H1 (cell line): ENCODE measurements around the gene ABHD8. TPM values are rescaled to one million over a fixed set of nuclear protein-coding genes. Genes with fewer than 3 reads are reported as not detected.

ENCODE experiments used
- CTCF ChIA-PET: fragments of 300-600 bp; sonication (Branson Sonifier 250); formaldehyde crosslinking; loops from one replicate; lab custom pipeline; 2021; ENCODE audit not compliant: partially characterized antibody; lab: Charles Lee
- POLR2A ChIA-PET: fragments of 300-600 bp; sonication (Branson Sonifier 250); formaldehyde crosslinking; loops from one replicate; lab custom pipeline; 2021; ENCODE audit warnings: inconsistent platforms; ENCODE audit not compliant: partially characterized antibody; lab: Charles Lee
- DNase-seq, 2 experiments: peaks; one replicate each; pipeline versions ENCODE4 v3.0.0 to v3.0.0-alpha.2; 2010 to 2022; ENCODE audit warnings: low spot score in 2 of 2, low read depth in 1 of 2, mixed read lengths in 1 of 2
- FAIRE-seq: peaks from 2 replicates; lab custom pipeline; 2011; peaks lifted over from hg19 to GRCh38; lab: Jason Lieb, UNC
- H2AFZ ChIP-seq: 2 replicates; pipeline ENCODE4 v1.8.1; 2012; ENCODE audit warnings: low read length, inconsistent platforms
- H2AK5ac ChIP-seq: 2 replicates; pipeline ENCODE4 v1.6.1; 2013; ENCODE audit warnings: low read depth, low read length
- H2BK120ac ChIP-seq: replicated peaks from 2 replicates; pipeline ENCODE3; 2013; ENCODE audit warnings: low read depth, low read length, inconsistent platforms
- H2BK12ac ChIP-seq: 2 replicates; pipeline ENCODE4 v1.6.1; 2013; ENCODE audit warnings: low read depth, low read length
- H2BK15ac ChIP-seq: 2 replicates; pipeline ENCODE4 v1.6.1; 2013; ENCODE audit warnings: low read length
- H2BK20ac ChIP-seq: 2 replicates; pipeline ENCODE4 v1.6.1; 2013; ENCODE audit warnings: low read length
- H2BK5ac ChIP-seq: 2 replicates; pipeline ENCODE4 v1.6.1; 2013; ENCODE audit warnings: low read depth, low read length
- H3K14ac ChIP-seq: 2 replicates; pipeline ENCODE4 v1.6.1; 2013; ENCODE audit warnings: inconsistent platforms; ENCODE audit not compliant: insufficient read length
- H3K18ac ChIP-seq: 2 replicates; pipeline ENCODE4 v1.6.1; 2013; ENCODE audit warnings: low read length; ENCODE audit errors: extremely low read depth
- H3K23ac ChIP-seq: 2 replicates; pipeline ENCODE4 v1.6.1; 2013; ENCODE audit warnings: inconsistent platforms; ENCODE audit not compliant: insufficient read length
- H3K23me2 ChIP-seq: 2 replicates; pipeline ENCODE4 v1.6.1; 2013; ENCODE audit warnings: low read depth, low read length
- H3K27ac ChIP-seq: 2 replicates; pipeline ENCODE4 v1.6.1; 2011; ENCODE audit warnings: low read depth, low read length, inconsistent platforms
- H3K27me3 ChIP-seq, 4 experiments: replicated peaks in 1 of 4; 1 replicate in 1 of 4; 2 replicates in 3 of 4; pipeline versions ENCODE4 v1.6.1 to v1.8.1; 2011 to 2013; ENCODE audit warnings: low read length in 3 of 4, mild to moderate bottlenecking in 3 of 4, inconsistent platforms in 2 of 4, mixed read lengths in 2 of 4, moderate library complexity in 1 of 4; ENCODE audit not compliant: control insufficient read depth in 3 of 4, insufficient read depth in 3 of 4; ENCODE audit errors: extremely low read depth in 1 of 4
- H3K36me3 ChIP-seq, 4 experiments: 2 replicates each; pipeline versions ENCODE4 v1.6.1 to v1.8.1; 2011 to 2013; ENCODE audit warnings: mild to moderate bottlenecking in 4 of 4, low read length in 3 of 4, moderate library complexity in 2 of 4, control low read depth in 1 of 4, inconsistent platforms in 1 of 4; ENCODE audit not compliant: insufficient read depth in 4 of 4, control insufficient read depth in 2 of 4
- H3K4ac ChIP-seq: replicated peaks from 2 replicates; pipeline ENCODE3; 2013; ENCODE audit warnings: low read length, low read depth, mixed read lengths, inconsistent platforms; ENCODE audit not compliant: insufficient read length
- H3K4me1 ChIP-seq, 4 experiments: replicated peaks in 1 of 4; 1 replicate in 1 of 4; 2 replicates in 3 of 4; pipeline versions ENCODE4 v1.6.1 to v1.8.1; 2011 to 2013; ENCODE audit warnings: low read length in 3 of 4, inconsistent platforms in 2 of 4, mixed read lengths in 1 of 4; ENCODE audit not compliant: insufficient read depth in 4 of 4, control insufficient read depth in 3 of 4
- H3K4me2 ChIP-seq, 2 experiments: 2 replicates each; pipeline versions ENCODE4 v1.6.1 to v1.8.1; 2011 to 2013; ENCODE audit warnings: low read depth in 2 of 2, low read length in 2 of 2, control low read depth in 1 of 2, inconsistent platforms in 1 of 2, mild to moderate bottlenecking in 1 of 2; ENCODE audit not compliant: insufficient read depth in 1 of 2
- H3K4me3 ChIP-seq, 4 experiments: fragments of 200-600, 300-600 bp in 1 of 4; sonication (generic), shearing (Covaris generic), sonication (Bioruptor Twin) in 1 of 4; 2 replicates each; pipeline versions ENCODE4 v1.5.1 to v1.8.1; 2011 to 2016; ENCODE audit warnings: low read length in 4 of 4, low read depth in 3 of 4, control low read depth in 2 of 4, inconsistent platforms in 2 of 4, mild to moderate bottlenecking in 2 of 4, mixed read lengths in 1 of 4, moderate library complexity in 1 of 4; ENCODE audit not compliant: insufficient read depth in 2 of 4; ENCODE audit errors: extremely low read depth in 1 of 4
- H3K56ac ChIP-seq: replicated peaks from 2 replicates; pipeline ENCODE3; 2013; ENCODE audit warnings: low read depth, mild to moderate bottlenecking, mixed read lengths, low read length, inconsistent platforms; ENCODE audit not compliant: insufficient read length
- H3K79me1 ChIP-seq: 2 replicates; pipeline ENCODE4 v1.6.1; 2013; ENCODE audit warnings: low read depth, low read length, control low read depth
- H3K79me2 ChIP-seq, 2 experiments: 2 replicates each; pipeline versions ENCODE4 v1.6.1 to v1.8.1; 2012 to 2013; ENCODE audit warnings: low read length in 2 of 2, mild to moderate bottlenecking in 2 of 2, inconsistent platforms in 1 of 2; ENCODE audit not compliant: insufficient read depth in 2 of 2, control insufficient read depth in 1 of 2
- H3K9ac ChIP-seq, 4 experiments: replicated peaks in 1 of 4; 1 replicate in 1 of 4; 2 replicates in 3 of 4; pipeline versions ENCODE4 v1.6.1 to v1.8.1; 2011 to 2013; ENCODE audit warnings: low read depth in 3 of 4, low read length in 3 of 4, control low read depth in 2 of 4, mild to moderate bottlenecking in 2 of 4, moderate library complexity in 2 of 4, inconsistent platforms in 1 of 4; ENCODE audit errors: extremely low read depth in 1 of 4
- H3K9me3 ChIP-seq, 2 experiments: 2 replicates each; pipeline versions ENCODE4 v1.6.1 to v1.8.1; 2012 to 2013; ENCODE audit warnings: mild to moderate bottlenecking in 2 of 2, moderate library complexity in 2 of 2, control low read depth in 1 of 2, inconsistent platforms in 1 of 2, low read depth in 1 of 2, low read length in 1 of 2, mixed read lengths in 1 of 2; ENCODE audit not compliant: insufficient read depth in 2 of 2
- H4K20me1 ChIP-seq, 2 experiments: replicated peaks in 1 of 2; 2 replicates each; pipeline versions ENCODE3 to v1.8.1; 2011 to 2013; ENCODE audit warnings: inconsistent platforms in 2 of 2, low read length in 2 of 2, mild to moderate bottlenecking in 1 of 2; ENCODE audit not compliant: insufficient read depth in 2 of 2, control insufficient read depth in 1 of 2
- H4K5ac ChIP-seq: 2 replicates; pipeline ENCODE4 v1.6.1; 2013; ENCODE audit warnings: low read length, low read depth, mixed read lengths, inconsistent platforms; ENCODE audit not compliant: insufficient read length
- H4K8ac ChIP-seq: 2 replicates; pipeline ENCODE4 v1.8.0; 2013; ENCODE audit warnings: mild to moderate bottlenecking, moderate library complexity, low read length, inconsistent platforms; ENCODE audit not compliant: insufficient read depth; ENCODE audit errors: extremely low read depth
- H4K91ac ChIP-seq: replicated peaks from 2 replicates; pipeline ENCODE3; 2013; ENCODE audit warnings: low read length, mixed read lengths, inconsistent platforms; ENCODE audit not compliant: insufficient read length
- EP300 ChIP-seq, 2 experiments: IDR thresholded peaks; 1 replicate in 1 of 2; 2 replicates in 1 of 2; pipeline ENCODE4 v1.6.1; 2011 to 2012; ENCODE audit warnings: low read depth in 2 of 2, low read length in 2 of 2, mild to moderate bottlenecking in 2 of 2, borderline replicate concordance in 1 of 2, inconsistent platforms in 1 of 2, moderate library complexity in 1 of 2
- KDM1A ChIP-seq: fragments of 200-600, 300-600 bp; sonication (generic); IDR thresholded peaks from 2 replicates; pipeline ENCODE4 v1.7.1; 2016; ENCODE audit warnings: mild to moderate bottlenecking, low read length, borderline replicate concordance
- NANOG ChIP-seq: IDR thresholded peaks from 2 replicates; pipeline ENCODE4 v1.6.1; 2011; ENCODE audit warnings: low read length, low read depth, mild to moderate bottlenecking, inconsistent platforms; ENCODE audit not compliant: insufficient read depth, poor library complexity, severe bottlenecking
- POLR2A ChIP-seq, 2 experiments: IDR thresholded peaks; 1 replicate in 1 of 2; 2 replicates in 1 of 2; pipeline ENCODE4 v1.6.1; 2011; ENCODE audit warnings: low read depth in 2 of 2, low read length in 2 of 2, mild to moderate bottlenecking in 2 of 2; ENCODE audit errors: control extremely low read depth in 1 of 2
- RAD21 ChIP-seq, 2 experiments: IDR thresholded peaks in 1 of 2; conservative IDR thresholded peaks in 1 of 2; 2 replicates each; pipeline ENCODE4 v1.6.1; 2011; ENCODE audit warnings: low read depth in 2 of 2, low read length in 2 of 2, improper control_type of control experiment in 1 of 2, inconsistent platforms in 1 of 2, mild to moderate bottlenecking in 1 of 2, moderate library complexity in 1 of 2
- RBBP5 ChIP-seq: IDR thresholded peaks from 2 replicates; pipeline ENCODE4 v1.7.1; 2012; ENCODE audit warnings: low read depth, mild to moderate bottlenecking, inconsistent platforms, low read length, moderate library complexity, borderline replicate concordance
- TAF1 ChIP-seq: IDR thresholded peaks from 2 replicates; pipeline ENCODE4 v1.6.1; 2011; ENCODE audit warnings: mild to moderate bottlenecking, low read depth, low read length
- TBP ChIP-seq: IDR thresholded peaks from 2 replicates; pipeline ENCODE4 v1.6.1; 2011; ENCODE audit warnings: low read depth, low read length, improper control_type of control experiment
- TEAD4 ChIP-seq: IDR thresholded peaks from 2 replicates; pipeline ENCODE4 v1.6.1; 2012; ENCODE audit warnings: low read depth, low read length, inconsistent platforms, mixed read lengths
- WGBS, 2 experiments: shearing (Covaris generic) in 1 of 2; methylation state at CpG; one replicate each; pipeline versions ENCODE4 v1.1.6 to v1.1.7; 2013 to 2015; ENCODE audit warnings: low lambda C conversion rate in 2 of 2, mixed read lengths in 2 of 2, inconsistent platforms in 1 of 2, low coverage in 1 of 2, missing lambda C conversion rate in 1 of 2; ENCODE audit not compliant: insufficient replicate concordance in 2 of 2, insufficient coverage in 1 of 2, insufficient read length in 1 of 2; ENCODE audit errors: extremely low coverage in 1 of 2, missing lambda C conversion rate in 1 of 2; 5-methylcytosine and 5-hydroxymethylcytosine counted together
- polyA plus RNA-seq, 7 experiments: library from polyadenylated mRNA; depleted of rRNA in 3 of 7; stranded (reverse) in 5 of 7; unstranded in 2 of 7; fragments of >200 nt in 5 of 7; fragments of 200-250 nt in 2 of 7; gene quantifications; 1 replicate in 5 of 7; 2 replicates in 1 of 7; 4 replicates in 1 of 7; pipeline versions ENCODE4 v1.2.1 to v1.2.3, GENCODE V29; 2011 to 2013; ENCODE audit warnings: missing spikeins in 2 of 7, mixed read lengths in 2 of 7
- total RNA-seq: library from RNA; stranded (reverse); fragmentation: NEBNext Ultra II Directional; extraction: Animal tissue kit (Norgen Biotek cat#: 25700); gene quantifications from 2 replicates; pipeline ENCODE4 v1.2.1, GENCODE V29; 2021
- TF ChIP-seq, protein P1 (sequence below): IDR thresholded peaks from 2 replicates; pipeline ENCODE4 v1.6.1; 2012; ENCODE audit warnings: inconsistent platforms

Gene ABHD8
- total and polyA plus RNA-seq, 2 of the 8 experiments (the other 6 are each of a cell fraction or from before 2014, with no cell fraction given) = 11.3 to 18.7 TPM

DNA sequence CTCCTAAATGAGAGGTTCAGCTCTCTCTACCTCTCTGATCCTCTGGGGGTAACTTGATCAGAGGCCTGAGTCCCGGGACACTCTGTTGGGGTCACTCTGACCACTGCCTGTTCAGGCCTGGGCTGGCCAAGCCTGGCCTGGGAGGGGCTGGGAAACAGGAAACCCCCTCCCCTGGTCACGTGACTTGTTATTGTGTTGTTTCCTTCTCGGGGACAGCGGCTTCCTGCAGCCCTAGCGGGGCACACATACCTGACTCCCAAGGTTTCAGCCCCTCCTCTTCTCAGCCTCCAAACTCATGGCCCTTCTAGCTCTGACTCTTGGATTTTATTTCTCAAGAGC lies 38.6 kb downstream of the ABHD8 start, which contains the start of gene USHBP1:
USHBP1 (minus strand) TSS at position 105 of the 339 bp plus-strand sequence. CDS start 446 bp downstream, outside the sequence.
- Histone ChIP-seq H3K27me3 (no peaks in the 10 kb centered on the region), H3K36me3 (peaks cover 0 to 3% (median 0%) of the 10 kb centered on the region in 4 experiments; a peak in 2 of 8 replicates), H3K14ac (no peak within 1 kb of the TSS), H3K9me3 (peaks cover 4 to 8% of the 10 kb centered on the region in 2 experiments; a peak in 3 of 4 replicates), H2BK5ac (peak within 1 kb of the TSS; percentile 86), H2BK15ac (peak within 1 kb of the TSS; percentile 74), H3K18ac (peak within 1 kb of the TSS; percentile 84; the same call in 1 of the 2 replicates), H2BK12ac (peak within 1 kb of the TSS; percentile 96), H2BK120ac (peak within 1 kb of the TSS; percentile 28), H3K79me1 (no peaks in the 10 kb centered on the region; the same call in 1 of the 2 replicates), H3K4me1 (peaks cover 0 to 8% (median 2%) of the 10 kb centered on the region in 4 experiments; a peak in 5 of 7 replicates), H2AK5ac (peak within 1 kb of the TSS; percentile 17; the same call in 1 of the 2 replicates), H3K4me3 (0 out of 8 replicates have a peak within 1 kb of the TSS, but pooled peaks of 1 of the 4 experiments have one; percentile 10), H3K4ac (peak within 1 kb of the TSS; percentile 28), H4K8ac (peak within 1 kb of the TSS; percentile 96), H3K23ac (no peak within 1 kb of the TSS), H3K4me2 (peak within 1 kb of the TSS; percentile 11 to 52; a peak in 2 of 4 replicates), H4K91ac (peak within 1 kb of the TSS; percentile 98), H4K20me1 (no peaks in the 10 kb centered on the region), H4K5ac (peak within 1 kb of the TSS; percentile 55), H3K79me2 (peaks cover 3 to 12% of the 10 kb centered on the region in 2 experiments; a peak in 3 of 4 replicates), H2AFZ (no peak within 1 kb of the TSS), H3K9ac (peak within 1 kb of the TSS in 1 of 4 experiments; percentile 1; a peak in 3 of 7 replicates), H3K23me2 (no peaks in the 10 kb centered on the region), H2BK20ac (peak within 1 kb of the TSS; percentile 64; the same call in 1 of the 2 replicates), H3K56ac (no peak within 1 kb of the TSS), H3K27ac (peak within 1 kb of the TSS; percentile 62)
- POLR2A ChIA-PET = interaction anchor here (0.7 to 12.8 kb wide), 14 partner anchors 8 to 49 kb away, joined by 3 to 113 read pairs (median 4); partner anchors contain the start of genes ANKLE1, OCEL1 and USE1
- CTCF ChIA-PET = interaction anchor here (0.6 to 3.3 kb wide), 10 partner anchors 9 to 175 kb away, joined by 3 to 28 read pairs (median 4); partner anchors contain the start of gene ANKLE1
- DNase-seq (peak in 1 of 2 experiments; percentile 75), FAIRE-seq (no peak)
- 40% methylated on average over 5 of the region's 5 CpGs; no CpG with 5 or more reads in 1 of the 2 experiments for WGBS, 2 experiments
- no peak for TF ChIP-seq RBBP5
- TF ChIP-seq EP300 (IDR thresholded peaks at IDR 0.05; ENCODE audit: borderline replicate concordance in 1 of 2, low read depth in 2 of 2, low read length in 2 of 2) = 0 out of 3 replicates have a peak, but pooled peaks of 1 of the 2 experiments have one; percentile 14
- no peak for TF ChIP-seq NANOG
- TF ChIP-seq POLR2A (IDR thresholded peaks at IDR 0.05; ENCODE audit: control extremely low read depth in 1 of 2, low read depth in 2 of 2, low read length in 2 of 2) = 0 out of 3 replicates have a peak, but pooled peaks of 1 of the 2 experiments have one; percentile 44
- TF ChIP-seq KDM1A = peak; percentile 38; the same call in 1 of the 2 replicates
- peak; percentile 71 for TF ChIP-seq TAF1
- TF ChIP-seq, protein P1, sequence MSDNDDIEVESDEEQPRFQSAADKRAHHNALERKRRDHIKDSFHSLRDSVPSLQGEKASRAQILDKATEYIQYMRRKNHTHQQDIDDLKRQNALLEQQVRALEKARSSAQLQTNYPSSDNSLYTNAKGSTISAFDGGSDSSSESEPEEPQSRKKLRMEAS = 0 out of 2 replicates have a peak, but pooled peaks have one; percentile 15
- TF ChIP-seq RAD21 (IDR thresholded peaks at IDR 0.05 in 1 of 2, conservative IDR thresholded peaks at IDR 0.05 in 1 of 2; ENCODE audit: low read depth in 2 of 2, low read length in 2 of 2) = no peak
- TF ChIP-seq TEAD4 = peak; percentile 26; the same call in 1 of the 2 replicates
- peak; percentile 43; the same call in 1 of the 2 replicates for TF ChIP-seq TBP
